ENCODE data around the gene WDR20.
A peak's percentile ranks its signal among the peaks of the same experiment; 100 is the strongest.
"Not testable (repeated sequence)": the region's sequence is repeated elsewhere in the genome, so short reads cannot be mapped to it uniquely, and the experiment has no call there.

Gene WDR20

GRCh38 chr14:102172721-102173120 lies 33.0 kb downstream of the WDR20 start:
- not testable (repeated sequence) for DNase-seq

GRCh38 chr14:102177161-102177560 lies 37.5 kb downstream of the WDR20 start:
- no peak for DNase-seq

- DNase-seq, result no peak
Measured at GRCh38 chr14:102178806-102179205, 39.1 kb downstream of the WDR20 start.

- DNase-seq, result no peak
Measured at GRCh38 chr14:102180248-102180998, 40.7 kb downstream of the WDR20 start.

- DNase-seq, result no peak
Measured at GRCh38 chr14:102181187-102181586, 41.5 kb downstream of the WDR20 start.

- peak; percentile 69 for DNase-seq
Measured at GRCh38 chr14:102182190-102182589, 42.5 kb downstream of the WDR20 start.

DNA sequence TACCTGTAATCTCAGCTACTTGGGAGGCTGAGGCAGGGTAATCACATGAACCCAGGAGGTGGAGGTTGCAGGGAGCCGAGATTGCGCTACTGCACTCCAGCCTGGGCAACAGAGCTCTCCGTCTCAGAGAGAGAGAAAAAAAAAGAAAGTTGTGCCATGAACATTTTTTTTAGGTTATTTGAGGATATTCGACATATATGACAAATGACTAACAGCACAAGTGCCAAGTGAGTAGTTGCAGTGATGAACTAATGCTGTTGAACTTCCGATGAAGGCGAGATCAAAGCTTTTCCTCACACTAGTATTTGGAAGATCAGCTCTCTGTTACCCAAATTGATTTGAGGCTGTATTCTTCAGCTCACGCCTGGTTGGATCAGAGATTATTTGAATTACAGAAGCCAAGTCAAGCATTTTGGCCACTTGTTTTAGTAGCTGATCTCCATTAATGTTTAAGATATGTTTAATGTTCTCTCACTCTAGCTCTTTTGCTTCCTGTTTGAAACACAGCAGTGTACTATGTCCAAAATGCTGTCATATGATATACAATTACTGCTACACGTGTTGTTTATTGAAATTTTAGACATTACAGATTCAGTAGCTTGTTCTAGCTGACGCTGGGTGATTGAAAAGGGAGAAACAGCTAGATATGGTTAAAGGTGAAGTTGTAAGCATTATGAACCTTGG lies 43.4 kb downstream of the WDR20 start:
- DNase-seq, result peak; percentile 44

- DNase-seq, result no peak
Measured at GRCh38 chr14:102183886-102184285, 44.2 kb downstream of the WDR20 start.

DNA sequence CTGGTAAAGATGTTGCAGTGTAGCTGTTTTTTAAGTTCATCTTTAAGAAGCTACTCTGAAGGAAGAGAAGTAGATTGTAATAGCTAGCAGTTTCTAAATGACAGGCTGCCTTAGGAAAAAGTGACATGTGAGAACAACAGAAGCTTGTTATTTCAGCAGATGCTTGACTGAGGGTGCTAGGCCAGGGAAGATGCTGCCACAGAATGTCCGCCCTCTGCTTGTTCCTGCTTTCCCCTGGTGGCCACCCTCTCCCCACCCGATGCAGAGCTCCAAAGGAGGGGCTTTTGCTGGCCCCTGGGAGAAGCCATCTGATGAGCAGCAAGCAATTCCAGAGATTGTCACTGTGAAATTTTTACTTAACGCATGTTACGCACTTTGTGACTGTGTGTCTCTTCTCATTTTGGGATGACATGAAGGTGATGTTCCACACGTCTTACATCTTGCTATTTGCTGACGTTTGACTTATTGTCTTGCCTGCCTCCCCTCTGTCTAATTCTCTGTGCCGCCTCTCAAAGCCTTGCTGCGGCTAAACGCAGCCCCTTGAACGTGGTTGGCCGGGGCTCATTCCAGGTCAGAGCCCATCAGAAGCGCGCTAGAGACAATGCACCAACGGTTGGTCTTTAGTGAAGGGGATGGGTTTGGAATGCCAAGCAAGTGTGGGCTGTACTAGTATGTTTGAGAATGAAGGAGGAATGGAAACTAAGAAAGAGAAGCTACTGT lies 44.8 kb downstream of the WDR20 start:
- DNase-seq, result no peak

GRCh38 chr14:102185360-102185759 lies 45.7 kb downstream of the WDR20 start:
- DNase-seq, result no peak

GRCh38 chr14:102187044-102187443 lies 47.3 kb downstream of the WDR20 start:
- DNase-seq, result peak; percentile 88

- no peak for DNase-seq
Measured at GRCh38 chr14:102187568-102188001, 47.9 kb downstream of the WDR20 start.

GRCh38 chr14:102188187-102188586 lies 48.5 kb downstream of the WDR20 start:
- no peak for DNase-seq

DNA sequence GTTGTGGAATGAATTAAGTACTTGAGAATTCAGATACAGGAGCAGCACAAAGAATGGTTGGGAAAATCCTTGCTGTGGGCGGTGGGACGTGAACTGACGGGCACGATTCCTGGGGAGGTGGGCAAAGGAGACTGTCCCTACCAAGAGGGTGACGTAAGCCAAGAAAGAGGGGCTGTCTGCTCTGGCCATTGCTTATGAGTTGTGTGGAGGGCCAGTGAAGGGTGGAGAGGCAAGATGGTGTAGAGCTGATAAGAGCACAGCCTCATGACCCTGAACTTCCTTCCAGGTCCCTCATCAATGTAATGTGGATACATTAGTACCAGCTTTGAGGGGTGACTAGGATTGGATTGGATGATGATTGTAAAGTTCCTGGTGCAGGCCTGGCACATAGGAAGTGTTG lies 50.2 kb downstream of the WDR20 start:
- DNase-seq, result no peak

GRCh38 chr14:102192840-102193502 lies 53.3 kb downstream of the WDR20 start:
- DNase-seq, result no peak

DNA sequence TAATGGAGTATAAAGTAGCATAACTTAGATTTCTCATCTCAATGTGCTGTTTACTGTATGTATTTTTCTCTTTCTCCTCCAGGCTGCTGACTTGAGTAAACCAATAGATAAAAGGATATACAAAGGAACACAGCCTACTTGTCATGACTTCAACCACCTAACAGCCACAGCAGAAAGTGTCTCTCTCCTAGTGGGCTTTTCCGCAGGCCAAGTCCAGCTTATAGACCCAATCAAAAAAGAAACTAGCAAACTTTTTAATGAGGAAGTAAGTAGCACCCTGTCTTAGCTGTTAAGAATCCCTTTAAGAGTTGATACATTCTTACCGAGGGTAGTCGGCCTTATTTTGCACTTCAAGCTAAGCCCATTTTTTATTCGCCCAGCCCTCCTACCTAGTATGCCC lies 55.2 kb downstream of the WDR20 start:
- DNase-seq, result no peak

DNA sequence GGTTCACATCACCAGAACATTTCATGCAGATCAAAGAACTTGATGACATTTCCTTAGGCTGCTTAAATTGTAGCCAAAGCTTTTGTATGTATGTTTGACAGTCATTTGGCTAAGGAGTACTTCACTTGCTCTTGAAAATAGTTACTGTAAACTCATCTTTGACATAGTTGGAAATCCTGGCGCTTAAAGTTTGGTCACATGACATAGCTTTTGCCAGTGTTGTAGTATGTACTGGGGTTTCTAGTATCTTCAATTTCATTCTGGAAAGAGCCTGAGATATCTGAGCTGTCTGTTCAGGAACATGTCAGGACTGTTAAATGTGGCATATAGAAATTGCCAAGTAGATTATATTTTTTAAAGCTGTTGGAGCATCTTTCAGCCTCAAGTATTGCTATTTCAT lies 55.7 kb downstream of the WDR20 start:
- DNase-seq, result no peak

GRCh38 chr14:102196039-102196901 lies 56.6 kb downstream of the WDR20 start:
- no peak for DNase-seq

DNA sequence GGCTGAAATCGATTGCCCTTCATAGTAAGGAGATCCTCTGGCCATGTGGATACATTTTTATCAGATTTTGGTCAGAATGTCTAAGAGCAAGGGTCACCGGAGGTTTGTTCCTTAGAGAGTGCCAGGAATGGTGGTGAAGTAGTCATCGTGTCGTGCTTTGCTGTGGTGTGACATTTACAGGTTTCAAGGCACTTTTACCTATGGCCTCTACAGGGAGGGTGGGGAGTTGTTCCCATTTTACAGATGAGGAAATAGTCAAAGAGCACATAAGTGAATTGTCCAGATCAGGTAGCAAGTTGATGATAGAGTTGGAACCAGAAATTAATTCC lies 57.2 kb downstream of the WDR20 start:
- no peak for DNase-seq

GRCh38 chr14:102197317-102197853 lies 57.7 kb downstream of the WDR20 start:
- peak; percentile 17 for DNase-seq

- DNase-seq, result no peak
Measured at GRCh38 chr14:102200690-102201352, 61.1 kb downstream of the WDR20 start.

DNA sequence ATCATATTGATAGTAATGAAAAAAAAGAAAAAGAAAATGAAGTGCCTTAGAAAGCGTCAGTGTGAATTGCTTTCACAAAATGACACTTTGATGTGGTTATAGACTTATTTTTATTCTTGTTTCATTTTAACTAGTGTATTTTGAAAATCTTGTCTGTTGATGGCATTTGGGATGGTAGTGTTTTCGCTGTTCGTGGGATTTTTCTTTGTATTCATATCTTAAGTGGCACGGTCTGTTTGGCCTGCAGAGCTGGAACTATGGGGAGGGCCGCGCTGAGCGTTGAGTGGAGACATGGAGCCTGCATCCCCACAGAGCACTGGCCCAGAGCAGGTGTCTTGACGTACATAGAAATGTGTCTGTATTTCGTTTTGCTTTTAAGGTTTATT lies 61.6 kb downstream of the WDR20 start:
- no peak for DNase-seq
